CD8-positive, alpha-beta memory T cell (primary cell): ENCODE measurements around the gene BLID. TPM values are rescaled to one million over a fixed set of nuclear protein-coding genes. Genes with fewer than 3 reads are reported as not detected.

Source experiments
- CTCF ChIA-PET: fragments of 350-600 bp; sonication (Branson Sonifier 250); formaldehyde crosslinking; loops from one replicate; lab custom pipeline; 2021; ENCODE audit warnings: antibody characterized with exemption; lab: Charles Lee
- POLR2A ChIA-PET: fragments of 350-600 bp; sonication (Branson Sonifier 250); formaldehyde crosslinking; loops from one replicate; lab custom pipeline; 2021; ENCODE audit warnings: antibody characterized with exemption; lab: Charles Lee
- DNase-seq, 5 donors: peaks; one replicate each; pipeline versions ENCODE4 v3.0.0 to v3.0.0-alpha.2; 2020 to 2022; ENCODE audit warnings: mixed read lengths in 1 of 5
- H3K27ac ChIP-seq: one replicate; pipeline ENCODE4 v1.7.0; 2013; ENCODE audit warnings: low read depth, mild to moderate bottlenecking, low read length, moderate library complexity
- H3K27me3 ChIP-seq: 2 replicates; pipeline ENCODE4 v1.7.0; 2013; ENCODE audit warnings: low read length, mild to moderate bottlenecking; ENCODE audit not compliant: insufficient read depth, poor library complexity, severe bottlenecking
- H3K36me3 ChIP-seq: 2 replicates; pipeline ENCODE4 v1.7.0; 2013; ENCODE audit warnings: mild to moderate bottlenecking, low read length, moderate library complexity; ENCODE audit not compliant: insufficient read depth
- H3K4me1 ChIP-seq: 2 replicates; pipeline ENCODE4 v1.7.0; 2013; ENCODE audit warnings: mild to moderate bottlenecking, low read length, moderate library complexity; ENCODE audit not compliant: insufficient read depth
- H3K4me3 ChIP-seq: 2 replicates; pipeline ENCODE4 v1.7.0; 2013; ENCODE audit warnings: mild to moderate bottlenecking, low read length
- H3K9me3 ChIP-seq: 2 replicates; pipeline ENCODE4 v1.7.0; 2013; ENCODE audit warnings: mild to moderate bottlenecking, low read length
- H3K27ac Mint-ChIP-seq, 8 donors: one replicate each; pipeline ENCODE4 v1.8.0; 2020 to 2021; ENCODE audit warnings: mixed read lengths in 8 of 8, mild to moderate bottlenecking in 6 of 8, inconsistent platforms in 3 of 8, moderate library complexity in 3 of 8
- H3K27me3 Mint-ChIP-seq, 2 donors: one replicate each; pipeline ENCODE4 v1.8.0; 2020 to 2021; ENCODE audit warnings: mixed read lengths in 2 of 2, mild to moderate bottlenecking in 1 of 2, moderate library complexity in 1 of 2
- H3K36me3 Mint-ChIP-seq, 3 donors: one replicate each; pipeline ENCODE4 v1.8.0; 2020 to 2021; ENCODE audit warnings: mixed read lengths in 3 of 3, inconsistent platforms in 1 of 3, mild to moderate bottlenecking in 1 of 3
- H3K4me1 Mint-ChIP-seq, 3 donors: one replicate each; pipeline ENCODE4 v1.8.0; 2020 to 2021; ENCODE audit warnings: mixed read lengths in 3 of 3, inconsistent platforms in 1 of 3, mild to moderate bottlenecking in 1 of 3
- H3K4me3 Mint-ChIP-seq, 7 donors: one replicate each; pipeline ENCODE4 v1.8.0; 2020 to 2021; ENCODE audit warnings: mixed read lengths in 7 of 7, mild to moderate bottlenecking in 6 of 7, moderate library complexity in 4 of 7, inconsistent platforms in 2 of 7
- H3K9me3 Mint-ChIP-seq, 5 donors: one replicate each; pipeline ENCODE4 v1.8.0; 2020 to 2022; ENCODE audit warnings: mixed read lengths in 5 of 5, mild to moderate bottlenecking in 3 of 5, moderate library complexity in 2 of 5, inconsistent platforms in 1 of 5
- polyA plus RNA-seq: library from polyadenylated mRNA; unstranded; fragments of 300-500 nt; fragmentation: Illumina TruSeq; gene quantifications from one replicate; pipeline ENCODE4 v1.2.3, GENCODE V29; 2021
- total RNA-seq, 2 experiments: library from RNA; stranded (reverse); gene quantifications; one replicate each; pipeline ENCODE4 v1.2.3, GENCODE V29; 2021

BLID gene
- total and polyA plus RNA-seq, 3 experiments from 2014 or later = not detected

DNA sequence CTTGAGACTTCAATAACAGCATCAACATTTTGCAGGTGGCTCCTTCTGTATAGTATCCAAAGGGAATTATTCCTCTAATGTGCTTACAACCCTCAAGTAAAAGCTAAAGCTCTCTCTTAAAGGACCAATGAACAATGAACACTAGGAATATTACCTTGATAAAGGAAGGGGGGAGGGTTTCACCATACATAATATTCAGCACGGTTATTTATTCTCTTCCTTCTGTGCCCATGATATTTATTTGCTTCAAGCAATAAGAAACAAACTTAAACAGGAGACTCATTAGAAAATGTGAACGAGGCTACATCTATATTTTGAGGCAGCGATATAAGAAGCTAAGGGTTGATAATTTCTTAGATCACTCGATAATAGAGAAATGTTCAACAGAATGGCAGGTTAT is 21.2 kb downstream of the BLID start:
- H3K36me3 Mint-ChIP-seq = no peaks in the 10 kb centered on the region

DNA sequence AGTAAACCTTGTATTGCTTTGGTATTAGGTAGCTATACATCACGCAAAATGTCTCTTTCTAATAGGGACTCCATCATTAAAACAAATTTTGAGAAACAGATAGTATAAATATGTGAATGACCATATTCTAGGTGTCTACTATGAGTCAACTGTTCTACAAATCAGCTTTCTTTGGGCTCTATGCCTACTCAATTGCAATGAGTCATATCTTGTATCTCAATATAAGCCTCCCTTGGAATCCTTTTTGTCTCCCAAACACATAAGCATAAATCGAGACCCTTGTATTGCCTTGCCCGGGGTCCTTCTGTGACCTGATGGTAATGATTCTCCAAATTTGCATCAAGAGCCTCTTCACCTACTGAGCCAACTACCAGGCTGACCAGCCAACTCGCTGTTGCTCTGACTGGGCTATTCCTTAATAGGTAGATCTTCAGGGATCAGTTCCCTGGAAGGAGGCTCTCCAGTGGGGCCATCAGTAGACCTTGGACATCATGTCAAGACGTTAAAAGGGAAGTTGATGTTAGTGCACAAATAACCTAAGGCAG is 22.2 kb downstream of the BLID start:
- no peak for DNase-seq
- no peaks in the 10 kb centered on the region for H3K36me3 ChIP-seq
- Mint-ChIP-seq H3K9me3 (peaks cover 0 to 2% (median 0%) of the 10 kb centered on the region in 5 donors), H3K4me1 (no peaks in the 10 kb centered on the region), H3K27me3 (peaks cover 7 to 12% of the 10 kb centered on the region in 2 donors), H3K27ac (no peak overlapping the region), H3K36me3 (no peaks in the 10 kb centered on the region), H3K4me3 (no peak overlapping the region)
- ChIA-PET CTCF (no interaction called here), POLR2A (no interaction called here)
- no peaks in the 10 kb centered on the region for H3K4me1 ChIP-seq
- H3K9me3 ChIP-seq = no peaks in the 10 kb centered on the region
- H3K27me3 ChIP-seq = peaks cover 3% of the 10 kb centered on the region
- H3K4me3 ChIP-seq = no peak overlapping the region
- H3K27ac ChIP-seq = no peak overlapping the region

More for the DNA sequence above, 21.2 kb downstream of the BLID start:
- H3K27ac ChIP-seq = no peak overlapping the region
- DNase-seq = no peak
- Mint-ChIP-seq H3K4me3 (no peak overlapping the region), H3K9me3 (peaks cover 0 to 4% (median 0%) of the 10 kb centered on the region in 5 donors), H3K27ac (no peak overlapping the region), H3K27me3 (peaks cover 7 to 14% of the 10 kb centered on the region in 2 donors), H3K4me1 (peaks cover 1 to 2% (median 2%) of the 10 kb centered on the region in 3 donors)
- CTCF ChIA-PET = no interaction called here
- H3K27me3 ChIP-seq = peaks cover 7% of the 10 kb centered on the region
- H3K4me1 ChIP-seq = no peaks in the 10 kb centered on the region
- no peak overlapping the region for H3K4me3 ChIP-seq
- no peaks in the 10 kb centered on the region for H3K36me3 ChIP-seq
- no peaks in the 10 kb centered on the region for H3K9me3 ChIP-seq
- POLR2A ChIA-PET = no interaction called here

DNA sequence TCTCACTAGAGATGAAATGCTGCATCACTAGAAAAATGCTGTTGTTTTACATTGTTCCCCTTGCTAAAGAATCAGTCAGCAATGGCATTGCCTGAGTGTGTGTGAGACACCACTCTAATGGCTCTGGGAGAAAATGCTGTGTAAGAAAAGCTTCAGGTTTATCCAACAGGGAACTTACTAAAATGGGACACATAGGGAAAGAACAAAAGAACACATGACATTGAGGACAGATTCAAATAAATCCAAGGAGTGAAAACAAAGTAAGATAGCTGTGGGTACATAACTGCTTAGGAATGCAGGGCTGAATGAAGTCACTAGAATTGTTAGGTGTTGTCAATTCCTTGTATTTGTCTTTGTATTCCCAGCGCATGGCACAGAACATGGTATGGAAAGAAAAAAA is 24.2 kb downstream of the BLID start:
- ChIA-PET POLR2A (no interaction called here), CTCF (no interaction called here)
- Mint-ChIP-seq H3K27me3 (no peaks in the 10 kb centered on the region), H3K4me3 (no peak overlapping the region), H3K9me3 (peaks cover 0 to 4% (median 1%) of the 10 kb centered on the region in 5 donors), H3K4me1 (no peaks in the 10 kb centered on the region), H3K27ac (no peak overlapping the region), H3K36me3 (no peaks in the 10 kb centered on the region)
- no peak for DNase-seq
- no peaks in the 10 kb centered on the region for H3K36me3 ChIP-seq
- H3K4me1 ChIP-seq = no peaks in the 10 kb centered on the region
- H3K9me3 ChIP-seq = no peaks in the 10 kb centered on the region
- H3K27me3 ChIP-seq = no peaks in the 10 kb centered on the region
- no peak overlapping the region for H3K27ac ChIP-seq
- H3K4me3 ChIP-seq = no peak overlapping the region

DNA sequence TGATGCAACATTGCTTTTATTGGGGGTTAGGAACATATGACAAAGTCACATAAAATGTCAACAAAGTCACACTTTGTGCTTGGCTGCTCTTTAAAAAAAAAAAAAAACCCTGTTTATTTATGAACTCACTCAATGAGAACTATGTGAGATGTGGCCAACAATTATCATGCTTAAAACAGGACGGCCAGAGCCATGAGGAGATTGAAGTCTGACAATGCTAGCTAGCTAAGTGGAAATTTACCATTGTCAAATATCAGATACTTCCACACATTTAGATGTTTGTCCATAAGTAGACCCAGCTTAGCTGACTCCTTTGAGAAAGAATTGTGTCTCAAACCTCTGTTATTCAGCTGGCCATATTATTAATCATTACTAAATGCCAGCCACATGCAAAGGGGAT is 26.9 kb downstream of the BLID start:
- H3K9me3 ChIP-seq = no peaks in the 10 kb centered on the region
- H3K4me1 Mint-ChIP-seq = no peaks in the 10 kb centered on the region
- DNase-seq = no peak
- H3K36me3 ChIP-seq = no peaks in the 10 kb centered on the region
- peaks cover 0 to 4% (median 1%) of the 10 kb centered on the region in 5 donors for H3K9me3 Mint-ChIP-seq
- no peak overlapping the region for H3K4me3 Mint-ChIP-seq
- no peak overlapping the region for H3K27ac Mint-ChIP-seq
- CTCF ChIA-PET = no interaction called here
- no peaks in the 10 kb centered on the region for H3K36me3 Mint-ChIP-seq
- peaks cover 0 to 3% of the 10 kb centered on the region in 2 donors for H3K27me3 Mint-ChIP-seq
- H3K4me3 ChIP-seq = no peak overlapping the region
- H3K4me1 ChIP-seq = no peaks in the 10 kb centered on the region
- POLR2A ChIA-PET = no interaction called here
- H3K27ac ChIP-seq = no peak overlapping the region
- H3K27me3 ChIP-seq = no peaks in the 10 kb centered on the region

DNA sequence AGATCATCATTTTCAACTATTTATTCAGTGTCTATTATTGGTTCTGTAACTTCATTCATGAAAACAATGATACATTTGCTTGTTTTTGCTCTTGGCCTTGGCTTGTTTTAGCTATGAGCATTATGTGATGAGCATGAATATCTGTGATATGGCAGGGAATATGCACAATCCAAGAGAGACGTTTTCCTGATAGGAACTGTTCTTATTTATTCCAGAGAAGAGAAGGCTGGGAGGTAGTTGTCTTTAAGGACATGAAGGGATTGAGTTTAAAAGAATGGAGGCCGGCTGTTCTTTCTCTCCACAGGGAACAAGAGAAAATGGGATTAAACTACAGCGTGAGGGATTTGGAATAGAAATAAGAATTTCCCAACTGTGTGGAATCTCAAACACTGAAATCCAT is 30.3 kb downstream of the BLID start:
- Mint-ChIP-seq H3K4me3 (no peak overlapping the region), H3K27me3 (peaks cover 0 to 3% of the 10 kb centered on the region in 2 donors), H3K9me3 (peaks cover 0 to 4% (median 2%) of the 10 kb centered on the region in 5 donors), H3K4me1 (no peaks in the 10 kb centered on the region), H3K36me3 (no peaks in the 10 kb centered on the region), H3K27ac (no peak overlapping the region)
- H3K4me1 ChIP-seq = no peaks in the 10 kb centered on the region
- no peaks in the 10 kb centered on the region for H3K36me3 ChIP-seq
- H3K9me3 ChIP-seq = no peaks in the 10 kb centered on the region
- no peaks in the 10 kb centered on the region for H3K27me3 ChIP-seq
- H3K27ac ChIP-seq = no peak overlapping the region
- ChIA-PET POLR2A (no interaction called here), CTCF (no interaction called here)
- no peak for DNase-seq
- no peak overlapping the region for H3K4me3 ChIP-seq

DNA sequence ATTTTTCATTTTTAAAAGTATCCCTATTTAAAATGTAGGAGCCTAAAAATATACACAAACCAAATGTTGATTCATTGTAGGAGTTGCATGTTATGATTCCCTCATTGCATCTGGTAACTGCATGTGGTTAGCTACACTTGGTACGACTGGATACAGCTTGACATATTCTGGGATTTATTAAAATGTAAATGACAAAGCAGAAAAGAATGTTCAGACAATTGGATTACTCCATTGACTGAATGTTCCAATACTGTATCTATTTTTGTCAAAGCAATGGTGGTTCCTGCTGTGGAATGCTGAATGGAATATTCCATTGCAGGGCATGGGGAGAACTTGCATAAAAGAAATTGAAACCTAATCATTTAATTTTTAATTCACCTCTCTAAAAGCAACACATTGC is 30.8 kb downstream of the BLID start:
- peaks cover 0 to 3% of the 10 kb centered on the region in 2 donors for H3K27me3 Mint-ChIP-seq
- no peak overlapping the region for H3K27ac ChIP-seq
- no peak for DNase-seq
- H3K27ac Mint-ChIP-seq = no peak overlapping the region
- H3K4me1 Mint-ChIP-seq = no peaks in the 10 kb centered on the region
- no peak overlapping the region for H3K4me3 ChIP-seq
- no peaks in the 10 kb centered on the region for H3K36me3 Mint-ChIP-seq
- H3K4me1 ChIP-seq = no peaks in the 10 kb centered on the region
- POLR2A ChIA-PET = no interaction called here
- H3K36me3 ChIP-seq = no peaks in the 10 kb centered on the region
- peaks cover 0 to 4% (median 2%) of the 10 kb centered on the region in 5 donors for H3K9me3 Mint-ChIP-seq
- no peaks in the 10 kb centered on the region for H3K27me3 ChIP-seq
- no peak overlapping the region for H3K4me3 Mint-ChIP-seq
- CTCF ChIA-PET = no interaction called here
- H3K9me3 ChIP-seq = no peaks in the 10 kb centered on the region

DNA sequence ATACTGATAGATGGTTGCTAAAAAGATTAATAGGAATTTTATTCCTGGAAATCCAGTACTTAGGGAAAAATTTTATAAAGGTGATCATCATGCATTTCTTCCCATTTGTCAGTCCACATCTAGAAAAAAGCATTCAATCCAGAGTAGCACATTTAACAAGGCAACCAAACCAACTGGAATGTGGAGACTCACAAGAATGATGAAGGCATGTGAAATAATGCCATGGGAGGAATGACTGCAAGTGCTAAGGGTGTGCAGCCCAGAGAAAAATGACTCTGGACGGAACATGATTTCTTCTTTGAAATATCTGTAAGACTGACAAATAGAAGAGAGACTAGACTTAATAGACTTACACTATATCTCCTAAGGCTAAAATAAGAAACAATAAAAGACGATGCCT is 33.8 kb downstream of the BLID start:
- Histone ChIP-seq H3K36me3 (no peaks in the 10 kb centered on the region), H3K27me3 (no peaks in the 10 kb centered on the region), H3K4me1 (no peaks in the 10 kb centered on the region), H3K9me3 (no peaks in the 10 kb centered on the region), H3K27ac (no peak overlapping the region), H3K4me3 (no peak overlapping the region)
- POLR2A ChIA-PET = no interaction called here
- no peak overlapping the region for H3K27ac Mint-ChIP-seq
- peaks cover 0 to 3% of the 10 kb centered on the region in 2 donors for H3K27me3 Mint-ChIP-seq
- no peaks in the 10 kb centered on the region for H3K36me3 Mint-ChIP-seq
- H3K4me3 Mint-ChIP-seq = no peak overlapping the region
- H3K4me1 Mint-ChIP-seq = no peaks in the 10 kb centered on the region
- CTCF ChIA-PET = no interaction called here
- peaks cover 0 to 4% (median 0%) of the 10 kb centered on the region in 5 donors for H3K9me3 Mint-ChIP-seq
- no peak for DNase-seq

DNA sequence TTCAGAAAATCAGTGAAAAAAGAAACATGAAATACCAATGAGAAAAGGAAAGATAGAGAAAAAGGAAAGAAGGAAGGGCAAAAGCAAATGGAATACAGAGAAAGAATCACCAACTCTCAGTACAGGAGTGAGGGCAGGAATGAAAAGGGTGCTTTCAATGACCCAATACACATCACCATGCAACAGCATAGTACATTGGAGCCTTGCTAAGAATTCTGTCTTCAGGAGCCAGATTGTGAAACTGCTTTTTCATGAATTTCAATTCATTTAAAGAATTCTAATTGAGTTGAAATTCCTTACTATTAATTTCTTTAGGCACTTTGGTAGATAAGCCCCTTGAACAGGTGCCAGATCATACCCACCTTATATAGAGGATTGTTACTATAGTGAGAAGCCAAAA is 34.9 kb downstream of the BLID start:
- Mint-ChIP-seq H3K4me3 (no peak overlapping the region), H3K9me3 (peaks cover 0 to 4% (median 0%) of the 10 kb centered on the region in 5 donors), H3K4me1 (no peaks in the 10 kb centered on the region), H3K27ac (no peak overlapping the region), H3K27me3 (peaks cover 0 to 3% of the 10 kb centered on the region in 2 donors), H3K36me3 (no peaks in the 10 kb centered on the region)
- POLR2A ChIA-PET = no interaction called here
- H3K36me3 ChIP-seq = no peaks in the 10 kb centered on the region
- CTCF ChIA-PET = no interaction called here
- H3K4me3 ChIP-seq = no peak overlapping the region
- DNase-seq = no peak
- H3K9me3 ChIP-seq = no peaks in the 10 kb centered on the region
- no peak overlapping the region for H3K27ac ChIP-seq
- H3K4me1 ChIP-seq = no peaks in the 10 kb centered on the region
- no peaks in the 10 kb centered on the region for H3K27me3 ChIP-seq
